Panc1 (cell line): ENCODE results near the gene AK8. TPM values are rescaled to one million over a fixed set of nuclear protein-coding genes. Genes with fewer than 3 reads are reported as not detected.

Source experiments
- ATAC-seq: fragments of 200-7000 bp; cut with Tn5 transposase; 2 replicates; pipeline ENCODE4 v1.9.1; 2020; ENCODE audit warnings: mild to moderate bottlenecking, moderate library complexity
- BruUV-seq: library from RNA; stranded (reverse); fragments of 400-500 nt; replicated peaks from 2 replicates; lab custom pipeline; 2021; lab: Mats Ljungman, UMichigan
- CTCF ChIA-PET: fragments of 300-600 bp; sonication (Branson Sonifier 250); formaldehyde crosslinking; loops from one replicate; lab custom pipeline; 2022; ENCODE audit warnings: antibody characterized with exemption; lab: Charles Lee
- POLR2A ChIA-PET: fragments of 300-600 bp; sonication (Branson Sonifier 250); formaldehyde crosslinking; loops from one replicate; lab custom pipeline; 2022; ENCODE audit warnings: antibody characterized with exemption; lab: Charles Lee
- DNase-seq: peaks from one replicate; pipeline ENCODE4 v3.0.0-alpha.2; 2010; ENCODE audit warnings: low read depth, low spot score
- H3K27ac ChIP-seq: 2 replicates; pipeline ENCODE4 v1.5.1; 2011; ENCODE audit warnings: mild to moderate bottlenecking, low read length, inconsistent platforms
- H3K27me3 ChIP-seq: fragments of 200-500 bp; sonication (Bioruptor generic); 2 replicates; pipeline ENCODE4 v1.6.0; 2014; ENCODE audit warnings: low read length, inconsistent platforms; ENCODE audit not compliant: control insufficient read depth, insufficient read depth
- H3K36me3 ChIP-seq: fragments of 200-500 bp; sonication (Bioruptor generic); 2 replicates; pipeline ENCODE4 v1.5.1; 2014; ENCODE audit warnings: inconsistent platforms, mild to moderate bottlenecking, low read length, moderate library complexity; ENCODE audit not compliant: control insufficient read depth, insufficient read depth
- H3K4me1 ChIP-seq: 2 replicates; pipeline ENCODE4 v1.5.1; 2011; ENCODE audit warnings: inconsistent platforms, mild to moderate bottlenecking, low read length, moderate library complexity; ENCODE audit not compliant: control insufficient read depth, insufficient read depth
- H3K4me3 ChIP-seq, 2 experiments: 2 replicates each; pipeline ENCODE4 v1.5.1; 2011 to 2012; ENCODE audit warnings: low read depth in 2 of 2, low read length in 2 of 2, mild to moderate bottlenecking in 2 of 2, inconsistent platforms in 1 of 2, moderate library complexity in 1 of 2
- H3K9me3 ChIP-seq: fragments of 200-500 bp; sonication (Bioruptor generic); 2 replicates; pipeline ENCODE4 v1.5.1; 2014; ENCODE audit warnings: low read depth, mild to moderate bottlenecking, inconsistent platforms, low read length, moderate library complexity; ENCODE audit not compliant: control insufficient read depth, insufficient read depth
- POLR2AphosphoS5 ChIP-seq: IDR thresholded peaks from 2 replicates; pipeline ENCODE4 v1.6.1; 2012; ENCODE audit warnings: mild to moderate bottlenecking, low read depth, low read length, moderate library complexity
- SIN3A ChIP-seq: IDR thresholded peaks from 2 replicates; pipeline ENCODE4 v1.6.1; 2012; ENCODE audit warnings: low read depth, mild to moderate bottlenecking, low read length, moderate library complexity, borderline replicate concordance; ENCODE audit not compliant: insufficient read depth
- TCF7L2 ChIP-seq: IDR thresholded peaks from 2 replicates; pipeline ENCODE4 v1.6.1; 2011; ENCODE audit warnings: mild to moderate bottlenecking, low read depth, low read length, inconsistent platforms
- in situ Hi-C: cut with HindIII; loops from 2 replicates; pipeline ENCODE4 v1.10.0; 2016; ENCODE audit warnings: low sequenced_read_pairs, low pct_unique_long_range_greater_than_20kb
- intact Hi-C: fragments of 100-400 bp; cut with micrococcal nuclease; formaldehyde crosslinking; loops from one replicate; pipeline ENCODE4 v1.10.0; 2022; ENCODE audit not compliant: unreplicated experiment
- total RNA-seq: library from RNA; stranded (reverse); gene quantifications from one replicate; pipeline ENCODE4 v1.2.1, GENCODE V29; 2021; ENCODE audit not compliant: unreplicated experiment
- TF ChIP-seq, protein P1 (sequence below): fragments of 450-650 bp; IDR thresholded peaks from 2 replicates; pipeline ENCODE4 v1.5.1; 2017; ENCODE audit warnings: mild to moderate bottlenecking
- TF ChIP-seq, protein P2 (sequence below), 2 experiments: IDR thresholded peaks; 2 replicates each; pipeline ENCODE4 v1.6.1; 2011 to 2012; ENCODE audit warnings: low read depth in 2 of 2, control low read depth in 1 of 2, low read length in 1 of 2, mild to moderate bottlenecking in 1 of 2, moderate library complexity in 1 of 2; ENCODE audit not compliant: insufficient read depth in 1 of 2

The AK8 gene
- total RNA-seq, 1 experiment from 2014 or later: 0.39 TPM

DNA sequence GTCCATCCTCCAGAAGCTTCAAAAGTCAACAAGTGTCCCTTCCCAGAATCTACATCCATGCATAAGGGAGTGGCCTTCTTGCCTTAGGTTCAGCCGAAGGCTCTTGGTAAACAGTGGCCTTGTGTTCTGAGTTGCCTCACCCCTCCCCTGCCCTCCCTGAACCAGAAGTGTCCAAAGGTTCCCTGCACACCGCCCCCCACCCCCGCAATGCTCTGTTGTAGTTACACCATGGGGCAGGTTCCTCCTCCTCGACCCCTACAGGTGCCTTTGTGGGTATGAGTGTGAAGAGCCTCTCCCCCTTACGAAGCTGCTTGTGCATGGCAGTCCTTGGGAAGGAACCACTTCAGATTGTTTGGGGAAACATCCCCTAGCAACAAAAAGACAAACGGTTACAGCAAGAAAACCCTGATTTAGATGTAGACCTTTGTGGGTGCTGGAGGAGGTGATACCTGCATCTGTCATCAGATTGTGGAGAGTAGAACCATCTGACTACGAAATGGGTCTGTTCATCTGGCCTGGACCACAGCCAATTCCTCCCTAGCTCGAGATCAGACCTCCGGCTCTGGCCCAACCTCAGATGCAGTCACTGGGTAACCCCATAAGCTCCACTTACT is 7.7 kb upstream of the AK8 start:
- Histone ChIP-seq H3K4me3 (no peak overlapping the region), H3K27me3 (no peaks in the 10 kb centered on the region), H3K4me1 (no peaks in the 10 kb centered on the region), H3K9me3 (no peaks in the 10 kb centered on the region), H3K27ac (no peak overlapping the region), H3K36me3 (no peaks in the 10 kb centered on the region)
- TF ChIP-seq, protein P1, sequence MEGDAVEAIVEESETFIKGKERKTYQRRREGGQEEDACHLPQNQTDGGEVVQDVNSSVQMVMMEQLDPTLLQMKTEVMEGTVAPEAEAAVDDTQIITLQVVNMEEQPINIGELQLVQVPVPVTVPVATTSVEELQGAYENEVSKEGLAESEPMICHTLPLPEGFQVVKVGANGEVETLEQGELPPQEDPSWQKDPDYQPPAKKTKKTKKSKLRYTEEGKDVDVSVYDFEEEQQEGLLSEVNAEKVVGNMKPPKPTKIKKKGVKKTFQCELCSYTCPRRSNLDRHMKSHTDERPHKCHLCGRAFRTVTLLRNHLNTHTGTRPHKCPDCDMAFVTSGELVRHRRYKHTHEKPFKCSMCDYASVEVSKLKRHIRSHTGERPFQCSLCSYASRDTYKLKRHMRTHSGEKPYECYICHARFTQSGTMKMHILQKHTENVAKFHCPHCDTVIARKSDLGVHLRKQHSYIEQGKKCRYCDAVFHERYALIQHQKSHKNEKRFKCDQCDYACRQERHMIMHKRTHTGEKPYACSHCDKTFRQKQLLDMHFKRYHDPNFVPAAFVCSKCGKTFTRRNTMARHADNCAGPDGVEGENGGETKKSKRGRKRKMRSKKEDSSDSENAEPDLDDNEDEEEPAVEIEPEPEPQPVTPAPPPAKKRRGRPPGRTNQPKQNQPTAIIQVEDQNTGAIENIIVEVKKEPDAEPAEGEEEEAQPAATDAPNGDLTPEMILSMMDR: no peak
- TF ChIP-seq POLR2AphosphoS5: no peak
- TF ChIP-seq SIN3A: no peak
- TF ChIP-seq, protein P2, sequence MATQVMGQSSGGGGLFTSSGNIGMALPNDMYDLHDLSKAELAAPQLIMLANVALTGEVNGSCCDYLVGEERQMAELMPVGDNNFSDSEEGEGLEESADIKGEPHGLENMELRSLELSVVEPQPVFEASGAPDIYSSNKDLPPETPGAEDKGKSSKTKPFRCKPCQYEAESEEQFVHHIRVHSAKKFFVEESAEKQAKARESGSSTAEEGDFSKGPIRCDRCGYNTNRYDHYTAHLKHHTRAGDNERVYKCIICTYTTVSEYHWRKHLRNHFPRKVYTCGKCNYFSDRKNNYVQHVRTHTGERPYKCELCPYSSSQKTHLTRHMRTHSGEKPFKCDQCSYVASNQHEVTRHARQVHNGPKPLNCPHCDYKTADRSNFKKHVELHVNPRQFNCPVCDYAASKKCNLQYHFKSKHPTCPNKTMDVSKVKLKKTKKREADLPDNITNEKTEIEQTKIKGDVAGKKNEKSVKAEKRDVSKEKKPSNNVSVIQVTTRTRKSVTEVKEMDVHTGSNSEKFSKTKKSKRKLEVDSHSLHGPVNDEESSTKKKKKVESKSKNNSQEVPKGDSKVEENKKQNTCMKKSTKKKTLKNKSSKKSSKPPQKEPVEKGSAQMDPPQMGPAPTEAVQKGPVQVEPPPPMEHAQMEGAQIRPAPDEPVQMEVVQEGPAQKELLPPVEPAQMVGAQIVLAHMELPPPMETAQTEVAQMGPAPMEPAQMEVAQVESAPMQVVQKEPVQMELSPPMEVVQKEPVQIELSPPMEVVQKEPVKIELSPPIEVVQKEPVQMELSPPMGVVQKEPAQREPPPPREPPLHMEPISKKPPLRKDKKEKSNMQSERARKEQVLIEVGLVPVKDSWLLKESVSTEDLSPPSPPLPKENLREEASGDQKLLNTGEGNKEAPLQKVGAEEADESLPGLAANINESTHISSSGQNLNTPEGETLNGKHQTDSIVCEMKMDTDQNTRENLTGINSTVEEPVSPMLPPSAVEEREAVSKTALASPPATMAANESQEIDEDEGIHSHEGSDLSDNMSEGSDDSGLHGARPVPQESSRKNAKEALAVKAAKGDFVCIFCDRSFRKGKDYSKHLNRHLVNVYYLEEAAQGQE (IDR thresholded peaks at IDR 0.05; ENCODE audit: insufficient read depth in 1 of 2, low read depth in 2 of 2, low read length in 1 of 2): no peak
- no peak for TF ChIP-seq TCF7L2
- no peak for DNase-seq
- no peak for ATAC-seq
- ChIA-PET POLR2A (no interaction called here), CTCF (no interaction called here)
- BruUV-seq: no TSS peak
- intact Hi-C loops: no loop called here
- in situ Hi-C loops: no loop called here

DNA sequence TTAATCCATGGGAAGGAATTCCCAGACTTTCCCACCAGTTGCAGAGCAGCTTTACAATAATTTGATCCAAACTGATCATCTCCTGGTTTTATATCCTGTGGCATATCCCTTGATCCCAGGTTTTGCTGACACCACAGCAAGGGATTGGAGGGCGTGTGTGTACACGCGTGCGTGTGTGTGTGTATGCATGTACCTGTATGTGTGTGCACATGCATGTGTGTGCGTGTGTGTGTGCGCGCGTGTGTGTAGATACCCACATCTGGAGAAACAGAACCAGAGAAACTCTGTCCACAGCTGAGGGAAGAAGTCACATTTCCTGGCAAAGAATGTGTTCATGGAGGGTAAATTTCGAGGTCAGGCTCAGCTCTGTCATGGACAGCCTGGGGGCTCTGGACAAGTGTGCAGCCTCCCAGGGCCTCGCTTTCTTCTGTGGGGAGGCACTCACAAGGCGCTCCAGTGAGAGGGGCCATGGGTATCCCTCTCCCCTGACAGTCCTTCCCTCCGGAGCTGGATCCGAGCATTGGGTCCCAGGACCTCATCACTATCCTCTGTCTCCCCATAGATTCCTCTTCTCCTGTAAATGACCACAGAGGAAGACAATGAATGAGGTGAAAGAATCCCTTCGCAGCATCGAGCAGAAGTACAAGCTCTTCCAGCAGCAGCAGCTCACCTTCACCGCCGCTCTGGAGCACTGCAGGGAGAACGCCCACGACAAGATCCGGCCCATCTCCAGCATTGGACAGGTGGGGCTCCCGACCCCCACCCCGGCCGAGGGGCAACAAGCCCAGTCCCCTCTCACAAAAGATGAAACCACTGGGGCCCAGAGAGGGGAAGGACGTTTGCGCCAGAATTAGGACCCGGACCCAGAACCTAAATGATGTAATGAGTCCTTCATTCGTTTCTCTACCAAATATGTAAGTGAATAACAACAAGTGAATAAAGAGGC is 5.5 kb upstream of the AK8 start:
- TF ChIP-seq, protein P1: no peak
- TF ChIP-seq TCF7L2 (no peak), POLR2AphosphoS5 (no peak), SIN3A (no peak)
- TF ChIP-seq, protein P2 (IDR thresholded peaks at IDR 0.05; ENCODE audit: insufficient read depth in 1 of 2, low read depth in 2 of 2, low read length in 1 of 2): no peak
- ATAC-seq: no peak
- no TSS peak for BruUV-seq
- Histone ChIP-seq H3K4me3 (no peak overlapping the region), H3K9me3 (no peaks in the 10 kb centered on the region), H3K27ac (no peak overlapping the region), H3K27me3 (no peaks in the 10 kb centered on the region), H3K36me3 (no peaks in the 10 kb centered on the region; the same call in 1 of the 2 replicates), H3K4me1 (peaks cover 6% of the 10 kb centered on the region)
- in situ Hi-C loops: no loop called here
- DNase-seq: no peak
- ChIA-PET CTCF (no interaction called here), POLR2A (no interaction called here)
- intact Hi-C loops: no loop called here
